IMR-90 (cell line): ENCODE measurements around the gene DDX21. TPM values are rescaled to one million over a fixed set of nuclear protein-coding genes. Genes with fewer than 3 reads are reported as not detected.

Experiments used
- ATAC-seq: fragments of 200-7000 bp; cut with Tn5 transposase; 2 replicates; pipeline ENCODE4 v1.9.1; 2020; ENCODE audit warnings: low read depth, mild to moderate bottlenecking, moderate library complexity
- BruUV-seq: library from RNA; stranded (reverse); fragments of 400-500 nt; replicated peaks from 2 replicates; lab custom pipeline; 2021; lab: Mats Ljungman, UMichigan
- CTCF ChIA-PET: fragments of 300-600 bp; formaldehyde crosslinking; extraction: SDS; loops from one replicate; lab custom pipeline; 2021; ENCODE audit warnings: antibody characterized with exemption; lab: Yijun Ruan, JAX
- POLR2A ChIA-PET: fragments of 300-600 bp; sonication (Branson Sonifier 250); formaldehyde crosslinking; loops from one replicate; lab custom pipeline; 2022; ENCODE audit warnings: antibody characterized with exemption; ENCODE audit not compliant: unreplicated experiment; lab: Charles Lee
- DNase-seq: peaks from one replicate; pipeline ENCODE4 v3.0.0; 2013
- H2AFZ ChIP-seq: replicated peaks from 2 replicates; pipeline ENCODE3; 2013; ENCODE audit warnings: low read length, mild to moderate bottlenecking; ENCODE audit not compliant: poor library complexity
- H2AK5ac ChIP-seq: 2 replicates; pipeline ENCODE4 v1.6.1; 2013; ENCODE audit warnings: low read depth, low read length, inconsistent platforms
- H2AK9ac ChIP-seq: replicated peaks from 2 replicates; pipeline ENCODE3; 2013; ENCODE audit warnings: mild to moderate bottlenecking, low read depth, low read length, moderate library complexity; ENCODE audit not compliant: poor library complexity
- H2BK120ac ChIP-seq: 2 replicates; pipeline ENCODE4 v1.6.1; 2013; ENCODE audit warnings: low read depth, low read length, inconsistent platforms
- H2BK15ac ChIP-seq: 3 replicates; pipeline ENCODE4 v1.6.1; 2013; ENCODE audit warnings: low read depth, low read length, inconsistent platforms
- H2BK20ac ChIP-seq: 2 replicates; pipeline ENCODE4 v1.6.1; 2013; ENCODE audit warnings: low read depth, mild to moderate bottlenecking, inconsistent platforms, low read length, moderate library complexity
- H2BK5ac ChIP-seq: 2 replicates; pipeline ENCODE4 v1.6.1; 2013; ENCODE audit warnings: mild to moderate bottlenecking, low read depth, low read length, inconsistent platforms; ENCODE audit not compliant: poor library complexity, severe bottlenecking
- H3K14ac ChIP-seq: replicated peaks from 2 replicates; pipeline ENCODE4 v1.6.1; 2013; ENCODE audit warnings: low read depth, low read length, inconsistent platforms
- H3K18ac ChIP-seq: 2 replicates; pipeline ENCODE4 v1.6.1; 2013; ENCODE audit warnings: low read depth, low read length, control low read depth
- H3K23ac ChIP-seq: 2 replicates; pipeline ENCODE4 v1.6.1; 2013; ENCODE audit warnings: low read depth, low read length, inconsistent platforms
- H3K27ac ChIP-seq: 2 replicates; pipeline ENCODE4 v1.5.1; 2013; ENCODE audit warnings: mild to moderate bottlenecking, control low read depth, low read length; ENCODE audit not compliant: insufficient read depth
- H3K27me3 ChIP-seq: 2 replicates; pipeline ENCODE4 v1.6.1; 2013; ENCODE audit warnings: low read length; ENCODE audit not compliant: control insufficient read depth, insufficient read depth
- H3K36me3 ChIP-seq: 2 replicates; pipeline ENCODE4 v1.6.1; 2013; ENCODE audit warnings: low read length, mixed read lengths; ENCODE audit not compliant: control insufficient read depth, insufficient read depth
- H3K4ac ChIP-seq: 2 replicates; pipeline ENCODE4 v1.6.1; 2013; ENCODE audit warnings: low read depth, low read length, inconsistent platforms
- H3K4me1 ChIP-seq: 2 replicates; pipeline ENCODE4 v1.6.1; 2013; ENCODE audit warnings: low read length, mixed read lengths; ENCODE audit not compliant: control insufficient read depth, insufficient read depth
- H3K4me2 ChIP-seq: 2 replicates; pipeline ENCODE4 v1.6.1; 2013; ENCODE audit warnings: low read depth, mild to moderate bottlenecking, control low read depth, low read length, moderate library complexity
- H3K4me3 ChIP-seq: 2 replicates; pipeline ENCODE4 v1.5.1; 2013; ENCODE audit warnings: low read depth, mild to moderate bottlenecking, control low read depth, low read length, moderate library complexity; ENCODE audit not compliant: insufficient read depth
- H3K56ac ChIP-seq: 2 replicates; pipeline ENCODE4 v1.6.1; 2013; ENCODE audit warnings: low read length, inconsistent platforms; ENCODE audit not compliant: insufficient read depth; ENCODE audit errors: extremely low read depth
- H3K79me1 ChIP-seq, 2 experiments: 2 replicates each; pipeline ENCODE4 v1.6.1; 2013; ENCODE audit warnings: low read length in 2 of 2, inconsistent platforms in 1 of 2, low read depth in 1 of 2
- H3K9ac ChIP-seq: 2 replicates; pipeline ENCODE4 v1.6.1; 2013; ENCODE audit warnings: low read depth, low read length, control low read depth
- H3K9me1 ChIP-seq: 2 replicates; pipeline ENCODE4 v1.6.1; 2013; ENCODE audit warnings: low read length, inconsistent platforms; ENCODE audit not compliant: insufficient read depth
- H3K9me3 ChIP-seq: 2 replicates; pipeline ENCODE4 v1.6.1; 2013; ENCODE audit warnings: low read length; ENCODE audit not compliant: control insufficient read depth, insufficient read depth
- H4K20me1 ChIP-seq: 2 replicates; pipeline ENCODE4 v1.6.1; 2013; ENCODE audit warnings: low read length, inconsistent platforms; ENCODE audit not compliant: insufficient read depth
- H4K5ac ChIP-seq: 2 replicates; pipeline ENCODE4 v1.6.1; 2013; ENCODE audit warnings: mild to moderate bottlenecking, low read depth, low read length, control low read depth
- H4K8ac ChIP-seq, 2 experiments: 2 replicates each; pipeline ENCODE4 v1.6.1; 2013; ENCODE audit warnings: low read depth in 2 of 2, low read length in 2 of 2, control low read depth in 1 of 2, inconsistent platforms in 1 of 2
- H4K91ac ChIP-seq: 2 replicates; pipeline ENCODE4 v1.6.1; 2013; ENCODE audit warnings: low read depth, low read length, inconsistent platforms; ENCODE audit not compliant: insufficient read depth
- BHLHE40 ChIP-seq: fragments of 150-350 bp; IDR thresholded peaks from 2 replicates; pipeline ENCODE4 v1.6.1; 2016; ENCODE audit warnings: mild to moderate bottlenecking, low read depth, low read length
- MAFK ChIP-seq: IDR thresholded peaks from 2 replicates; pipeline ENCODE4 v1.6.1; 2012; ENCODE audit warnings: low read depth, low read length, improper control_type of control experiment
- MAZ ChIP-seq: IDR thresholded peaks from 2 replicates; pipeline ENCODE4 v1.6.1; 2012; ENCODE audit warnings: low read depth, mild to moderate bottlenecking, low read length, improper control_type of control experiment, moderate library complexity, borderline replicate concordance
- MXI1 ChIP-seq: IDR thresholded peaks from 2 replicates; pipeline ENCODE4 v1.6.1; 2012; ENCODE audit warnings: low read depth, mild to moderate bottlenecking, low read length, moderate library complexity, borderline replicate concordance
- NFE2L2 ChIP-seq: fragments of 150-350 bp; IDR thresholded peaks from 2 replicates; pipeline ENCODE4 v1.6.1; 2016; ENCODE audit warnings: low read depth, mild to moderate bottlenecking, low read length
- POLR2A ChIP-seq: IDR thresholded peaks from 2 replicates; pipeline ENCODE4 v1.6.1; 2012; ENCODE audit warnings: mild to moderate bottlenecking, low read depth, low read length
- RCOR1 ChIP-seq: IDR thresholded peaks from 2 replicates; pipeline ENCODE4 v1.6.1; 2012; ENCODE audit warnings: mild to moderate bottlenecking, low read length, improper control_type of control experiment; ENCODE audit not compliant: insufficient replicate concordance
- RFX5 ChIP-seq: IDR thresholded peaks from 2 replicates; pipeline ENCODE4 v1.8.0; 2012; ENCODE audit warnings: low read depth, mild to moderate bottlenecking, low read length, moderate library complexity
- SMC3 ChIP-seq: fragments of 150-350 bp; IDR thresholded peaks from 2 replicates; pipeline ENCODE4 v1.6.1; 2016; ENCODE audit warnings: low read depth, mild to moderate bottlenecking, antibody characterized with exemption, low read length, moderate library complexity
- WGBS, 2 experiments: methylation state at CpG; one replicate each; pipeline versions ENCODE4 v1.1.5 to v1.1.7; 2013; ENCODE audit warnings: missing lambda C conversion rate in 2 of 2; ENCODE audit not compliant: insufficient read length in 1 of 2; ENCODE audit errors: extremely low coverage in 2 of 2; 5-methylcytosine and 5-hydroxymethylcytosine counted together
- dilution Hi-C: fragments of 300-500 bp; cut with HindIII; formaldehyde crosslinking; loops from one replicate; pipeline ENCODE4 v1.14.3; 2018; ENCODE audit warnings: low sequenced_read_pairs; ENCODE audit not compliant: unreplicated experiment
- in situ Hi-C: fragments of 300-500 bp; cut with MboI; formaldehyde crosslinking; loops from 3 replicates; pipeline ENCODE4 v1.14.3; 2019; ENCODE audit warnings: low sequenced_read_pairs, inconsistent platforms, mixed read lengths
- intact Hi-C: fragments of 100-400 bp; cut with micrococcal nuclease; formaldehyde crosslinking; loops from 2 replicates; pipeline ENCODE4 v1.10.0; 2022
- polyA plus RNA-seq, 3 experiments: library from polyadenylated mRNA; depleted of rRNA; stranded (reverse); fragments of >200 nt; gene quantifications; 2 replicates each; pipeline ENCODE4 v1.2.3, GENCODE V29; 2012; ENCODE audit warnings: low replicate concordance in 1 of 3
- total RNA-seq: library from RNA; depleted of rRNA; stranded (reverse); fragments of >200 nt; gene quantifications from 2 replicates; pipeline ENCODE4 v1.2.3, GENCODE V29; 2012
- TF ChIP-seq, protein P1 (sequence below): fragments of 150-350 bp; IDR thresholded peaks from 2 replicates; pipeline ENCODE4 v1.6.1; 2016; ENCODE audit warnings: low read depth, mild to moderate bottlenecking, low read length, moderate library complexity, borderline replicate concordance
- TF ChIP-seq, protein P2 (sequence below): fragments of 150-350 bp; IDR thresholded peaks from 2 replicates; pipeline ENCODE4 v1.6.1; 2017; ENCODE audit warnings: mild to moderate bottlenecking, antibody characterized with exemption, low read length, low read depth
- TF ChIP-seq, protein P3 (sequence below): conservative IDR thresholded peaks from 2 replicates; pipeline ENCODE4 v1.5.1; 2012; ENCODE audit warnings: mild to moderate bottlenecking, low read depth, low read length, improper control_type of control experiment

DDX21 gene
- total and polyA plus RNA-seq, 2 of the 4 experiments (the other 2 are of a cell fraction), result 43.2 to 73.7 TPM

DNA sequence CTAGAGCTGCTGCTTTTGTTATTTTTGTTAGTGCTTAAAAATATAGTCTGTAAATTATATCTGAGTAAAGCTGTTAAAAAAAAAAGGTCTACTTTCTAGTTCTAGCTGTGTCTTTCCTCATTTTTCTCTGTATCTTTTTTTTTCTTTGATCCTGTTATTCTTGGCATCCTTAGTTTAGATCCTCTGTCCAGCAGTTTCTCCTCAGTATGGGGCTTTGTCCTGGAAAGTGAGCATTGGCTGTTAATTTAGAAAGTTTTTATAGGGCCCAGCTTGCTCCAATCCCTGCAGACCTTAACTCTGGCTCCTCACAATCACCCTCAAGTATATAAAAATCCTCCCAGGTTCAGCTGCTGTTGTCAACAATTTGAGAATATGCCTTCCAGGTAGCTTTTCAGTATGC lies 31.4 kb upstream of the DDX21 start (continued):
- TF ChIP-seq, protein P1, sequence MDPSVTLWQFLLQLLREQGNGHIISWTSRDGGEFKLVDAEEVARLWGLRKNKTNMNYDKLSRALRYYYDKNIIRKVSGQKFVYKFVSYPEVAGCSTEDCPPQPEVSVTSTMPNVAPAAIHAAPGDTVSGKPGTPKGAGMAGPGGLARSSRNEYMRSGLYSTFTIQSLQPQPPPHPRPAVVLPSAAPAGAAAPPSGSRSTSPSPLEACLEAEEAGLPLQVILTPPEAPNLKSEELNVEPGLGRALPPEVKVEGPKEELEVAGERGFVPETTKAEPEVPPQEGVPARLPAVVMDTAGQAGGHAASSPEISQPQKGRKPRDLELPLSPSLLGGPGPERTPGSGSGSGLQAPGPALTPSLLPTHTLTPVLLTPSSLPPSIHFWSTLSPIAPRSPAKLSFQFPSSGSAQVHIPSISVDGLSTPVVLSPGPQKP, result no peak
- TF ChIP-seq NFE2L2 (no peak), SMC3 (no peak)

DNA sequence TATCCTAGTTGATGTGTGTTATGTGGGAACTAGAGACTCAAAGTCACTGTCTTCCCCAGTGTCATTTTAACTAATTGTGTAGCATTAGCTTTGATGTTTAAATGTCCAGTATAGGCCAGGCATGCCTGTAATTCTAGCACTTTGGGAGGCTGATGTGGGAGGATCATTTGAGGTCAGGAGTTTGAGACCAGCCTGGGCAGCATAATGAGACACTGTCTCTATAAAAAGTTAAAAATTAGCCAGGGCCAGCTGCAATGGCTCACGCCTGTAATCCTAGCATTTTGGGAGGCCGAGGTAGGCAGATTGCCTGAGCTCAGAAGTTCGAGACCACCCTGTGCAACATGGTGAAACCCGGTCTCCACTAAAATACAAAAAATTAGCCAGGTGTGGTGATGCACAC lies 30.5 kb upstream of the DDX21 start:
- no TSS peak for BruUV-seq
- Histone ChIP-seq H3K9ac (no peak overlapping the region), H3K9me1 (no peaks in the 10 kb centered on the region), H4K5ac (no peak overlapping the region), H3K36me3 (peaks cover 19% of the 10 kb centered on the region), H3K4ac (no peak overlapping the region), H3K56ac (no peak overlapping the region), H2AFZ (no peak overlapping the region), H2BK20ac (no peak overlapping the region), H4K8ac (no peak overlapping the region), H3K27me3 (no peaks in the 10 kb centered on the region), H3K14ac (no peak overlapping the region), H3K4me2 (no peak overlapping the region), H3K9me3 (no peaks in the 10 kb centered on the region), H2BK5ac (no peak overlapping the region), H3K23ac (no peak overlapping the region), H2BK15ac (no peak overlapping the region), H2AK5ac (no peak overlapping the region), H3K4me3 (no peak overlapping the region), H3K18ac (no peak overlapping the region), H2BK120ac (no peak overlapping the region), H4K91ac (no peak overlapping the region), H3K4me1 (no peaks in the 10 kb centered on the region), H2AK9ac (no peak overlapping the region), H3K27ac (no peak overlapping the region), H4K20me1 (peaks cover 6% of the 10 kb centered on the region; the same call in 1 of the 2 replicates), H3K79me1 (peaks cover 14 to 30% of the 10 kb centered on the region in 2 experiments)
- DNase-seq, result no peak
- intact Hi-C loops, result no loop called here
- ATAC-seq, result no peak
- dilution Hi-C loops, result no loop called here
- in situ Hi-C loops, result no loop called here
- POLR2A ChIA-PET, result no interaction called here
- 97% methylated on average over 4 of the region's 4 CpGs; no CpG with 5 or more reads in 1 of the 2 experiments for WGBS, 2 experiments
- CTCF ChIA-PET, result no interaction called here
- no peak for TF ChIP-seq RCOR1
- TF ChIP-seq SMC3, result no peak
- no peak for TF ChIP-seq MAZ
- TF ChIP-seq, protein P2, sequence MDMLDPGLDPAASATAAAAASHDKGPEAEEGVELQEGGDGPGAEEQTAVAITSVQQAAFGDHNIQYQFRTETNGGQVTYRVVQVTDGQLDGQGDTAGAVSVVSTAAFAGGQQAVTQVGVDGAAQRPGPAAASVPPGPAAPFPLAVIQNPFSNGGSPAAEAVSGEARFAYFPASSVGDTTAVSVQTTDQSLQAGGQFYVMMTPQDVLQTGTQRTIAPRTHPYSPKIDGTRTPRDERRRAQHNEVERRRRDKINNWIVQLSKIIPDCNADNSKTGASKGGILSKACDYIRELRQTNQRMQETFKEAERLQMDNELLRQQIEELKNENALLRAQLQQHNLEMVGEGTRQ, result no peak
- no peak for TF ChIP-seq NFE2L2
- no peak for TF ChIP-seq POLR2A
- TF ChIP-seq MAFK, result no peak
- TF ChIP-seq RFX5, result no peak
- TF ChIP-seq, protein P1, result no peak
- TF ChIP-seq, protein P3, sequence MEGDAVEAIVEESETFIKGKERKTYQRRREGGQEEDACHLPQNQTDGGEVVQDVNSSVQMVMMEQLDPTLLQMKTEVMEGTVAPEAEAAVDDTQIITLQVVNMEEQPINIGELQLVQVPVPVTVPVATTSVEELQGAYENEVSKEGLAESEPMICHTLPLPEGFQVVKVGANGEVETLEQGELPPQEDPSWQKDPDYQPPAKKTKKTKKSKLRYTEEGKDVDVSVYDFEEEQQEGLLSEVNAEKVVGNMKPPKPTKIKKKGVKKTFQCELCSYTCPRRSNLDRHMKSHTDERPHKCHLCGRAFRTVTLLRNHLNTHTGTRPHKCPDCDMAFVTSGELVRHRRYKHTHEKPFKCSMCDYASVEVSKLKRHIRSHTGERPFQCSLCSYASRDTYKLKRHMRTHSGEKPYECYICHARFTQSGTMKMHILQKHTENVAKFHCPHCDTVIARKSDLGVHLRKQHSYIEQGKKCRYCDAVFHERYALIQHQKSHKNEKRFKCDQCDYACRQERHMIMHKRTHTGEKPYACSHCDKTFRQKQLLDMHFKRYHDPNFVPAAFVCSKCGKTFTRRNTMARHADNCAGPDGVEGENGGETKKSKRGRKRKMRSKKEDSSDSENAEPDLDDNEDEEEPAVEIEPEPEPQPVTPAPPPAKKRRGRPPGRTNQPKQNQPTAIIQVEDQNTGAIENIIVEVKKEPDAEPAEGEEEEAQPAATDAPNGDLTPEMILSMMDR, result no peak
- TF ChIP-seq BHLHE40, result no peak
- TF ChIP-seq MXI1, result no peak
